ENCODE measurements around the gene SLIT3.

Gene SLIT3

GRCh38 chr5:169011451-169011850, 289.5 kb downstream of the SLIT3 start:
- no peak for DNase-seq
- TF ChIP-seq GATA1 (IDR thresholded peaks at IDR 0.05; ENCODE audit: low read depth, low read length) (no peak), POLR2A (IDR thresholded peaks at IDR 0.05; ENCODE audit: low read length) (no peak)

- no peak for TF ChIP-seq POLR2A (IDR thresholded peaks at IDR 0.05; ENCODE audit: low read length)
- no peak for TF ChIP-seq GATA1 (IDR thresholded peaks at IDR 0.05; ENCODE audit: low read depth, low read length)
- DNase-seq: no peak
Measured at GRCh38 chr5:169011009-169011408, 289.9 kb downstream of the SLIT3 start.

DNA sequence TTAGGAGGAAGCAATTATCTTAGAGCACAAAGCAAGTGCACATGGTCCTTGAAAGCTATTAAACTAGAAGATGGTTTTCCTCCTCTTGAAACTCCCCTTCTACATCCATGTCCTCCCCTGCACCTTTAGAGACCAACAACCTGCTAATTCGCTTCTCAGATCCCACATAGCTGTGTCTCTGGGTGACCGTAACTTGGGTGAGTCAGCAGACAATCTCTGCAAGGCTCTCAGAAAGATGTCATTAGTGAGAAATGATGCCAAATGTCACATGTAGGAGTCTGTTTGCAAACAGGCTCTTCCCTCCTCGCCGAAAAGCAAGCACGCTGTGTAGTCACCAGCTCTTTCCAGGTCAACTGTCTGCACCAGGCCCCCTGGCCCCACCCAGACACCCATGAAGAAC, 291.8 kb downstream of the SLIT3 start:
- TF ChIP-seq POLR2A (IDR thresholded peaks at IDR 0.05; ENCODE audit: low read length) (no peak), GATA1 (IDR thresholded peaks at IDR 0.05; ENCODE audit: low read depth, low read length) (no peak)
- DNase-seq: no peak

- DNase-seq: no peak
- TF ChIP-seq POLR2A (IDR thresholded peaks at IDR 0.05; ENCODE audit: low read length) (no peak), GATA1 (IDR thresholded peaks at IDR 0.05; ENCODE audit: low read depth, low read length) (no peak)
Measured at GRCh38 chr5:169006842-169007790, 293.8 kb downstream of the SLIT3 start.

DNA sequence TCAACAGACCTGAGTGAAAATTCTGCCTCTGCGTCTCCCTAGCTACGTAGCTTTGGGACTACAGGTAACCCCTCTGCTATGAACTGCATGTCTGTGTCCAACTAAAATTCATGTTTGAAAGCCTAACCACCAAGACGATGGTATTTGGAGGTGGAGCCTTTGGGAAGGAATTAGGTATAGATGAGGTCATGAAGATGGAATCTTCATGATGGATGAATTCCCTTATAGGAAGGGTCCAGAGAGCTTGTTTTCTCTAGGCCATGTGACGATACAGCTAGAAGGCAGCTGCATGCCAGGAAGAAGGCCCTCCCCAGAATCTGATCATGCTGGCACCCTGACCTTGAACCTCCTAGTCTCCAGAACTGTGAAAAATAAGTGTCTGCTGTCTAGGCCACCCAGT, 296.4 kb downstream of the SLIT3 start:
- TF ChIP-seq POLR2A (IDR thresholded peaks at IDR 0.05; ENCODE audit: low read length) (no peak), GATA1 (IDR thresholded peaks at IDR 0.05; ENCODE audit: low read depth, low read length) (no peak)
- no peak for DNase-seq

DNA sequence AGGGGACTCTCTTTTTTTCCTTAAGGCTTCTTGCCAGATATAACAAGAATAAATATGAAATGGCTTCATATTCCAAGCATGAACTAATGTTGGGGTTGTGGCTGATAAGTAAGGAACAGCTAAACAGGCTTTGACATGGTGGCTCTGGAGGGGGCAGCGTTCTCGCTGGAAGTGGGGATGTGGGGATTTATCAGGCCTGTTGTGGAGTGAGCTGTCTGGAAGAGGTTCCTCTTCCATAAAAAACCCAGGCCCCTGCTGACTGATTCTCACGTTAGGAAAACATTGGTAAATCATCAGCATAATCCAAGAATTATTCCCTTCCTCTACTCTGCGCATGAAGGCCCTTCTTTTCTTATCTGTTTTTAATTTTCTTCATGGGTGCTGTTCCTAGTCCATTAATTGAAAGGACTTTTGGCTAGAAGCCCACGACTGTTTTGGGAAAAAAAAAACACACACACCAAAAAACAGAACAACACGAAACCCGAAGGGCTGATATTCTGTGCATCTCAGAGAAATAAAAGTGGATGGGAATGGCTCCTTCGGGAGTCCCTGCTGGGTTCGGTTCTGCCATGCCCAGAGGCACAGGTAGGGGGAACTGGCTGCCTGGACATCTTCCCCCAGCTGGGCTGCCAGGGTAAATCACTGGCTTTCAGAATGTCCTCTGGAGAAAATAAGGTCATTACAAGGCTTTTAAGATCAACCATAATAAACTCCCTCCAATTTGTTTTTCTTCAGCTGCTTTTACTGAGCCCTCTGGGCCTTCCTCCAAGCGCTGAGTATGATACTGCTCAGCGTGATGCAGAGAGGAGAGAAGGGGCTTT, 297.0 kb downstream of the SLIT3 start:
- DNase-seq: no peak
- TF ChIP-seq GATA1 (IDR thresholded peaks at IDR 0.05; ENCODE audit: low read depth, low read length): no peak
- TF ChIP-seq POLR2A (IDR thresholded peaks at IDR 0.05; ENCODE audit: low read length): no peak

- TF ChIP-seq POLR2A (IDR thresholded peaks at IDR 0.05; ENCODE audit: low read length) (no peak), GATA1 (IDR thresholded peaks at IDR 0.05; ENCODE audit: low read depth, low read length) (no peak)
- DNase-seq: no peak
Measured at GRCh38 chr5:169002953-169003555, 297.9 kb downstream of the SLIT3 start.

- no peak for DNase-seq
- TF ChIP-seq POLR2A (IDR thresholded peaks at IDR 0.05; ENCODE audit: low read length) (no peak), GATA1 (IDR thresholded peaks at IDR 0.05; ENCODE audit: low read depth, low read length) (no peak)
Measured at GRCh38 chr5:169001394-169001793, 299.5 kb downstream of the SLIT3 start.

GRCh38 chr5:168995024-168995423, 305.9 kb downstream of the SLIT3 start:
- no peak for DNase-seq
- no peak for TF ChIP-seq POLR2A (IDR thresholded peaks at IDR 0.05; ENCODE audit: low read length)
- TF ChIP-seq GATA1 (IDR thresholded peaks at IDR 0.05; ENCODE audit: low read depth, low read length): no peak

- no peak for TF ChIP-seq POLR2A (IDR thresholded peaks at IDR 0.05; ENCODE audit: low read length)
- no peak for TF ChIP-seq GATA1 (IDR thresholded peaks at IDR 0.05; ENCODE audit: low read depth, low read length)
- DNase-seq: no peak
Measured at GRCh38 chr5:168992687-168993086, 308.3 kb downstream of the SLIT3 start.

- TF ChIP-seq POLR2A (IDR thresholded peaks at IDR 0.05; ENCODE audit: low read length): no peak
- no peak for TF ChIP-seq GATA1 (IDR thresholded peaks at IDR 0.05; ENCODE audit: low read depth, low read length)
- DNase-seq: no peak
Measured at GRCh38 chr5:168992016-168992415, 308.9 kb downstream of the SLIT3 start.

DNA sequence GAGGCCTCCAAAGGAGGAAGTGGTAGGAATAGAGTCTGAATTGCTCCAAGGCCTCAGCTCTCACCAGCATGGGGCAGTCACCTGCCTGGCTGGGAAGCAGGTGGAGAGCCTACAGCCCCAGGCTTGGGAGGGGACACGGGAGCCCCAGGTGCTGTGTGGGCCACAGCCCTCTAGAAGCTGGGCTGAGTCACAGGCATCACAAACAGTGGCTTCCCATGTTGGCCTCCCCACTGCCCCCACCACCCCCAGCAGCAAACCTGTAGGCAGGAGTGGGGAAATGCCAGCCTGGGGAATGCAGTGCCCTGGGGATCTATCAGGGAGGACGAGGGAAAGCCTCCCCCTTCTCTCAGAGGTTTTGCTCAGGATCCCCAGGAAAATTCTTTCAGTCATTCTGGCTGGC, 309.6 kb downstream of the SLIT3 start:
- no peak for DNase-seq
- TF ChIP-seq POLR2A (IDR thresholded peaks at IDR 0.05; ENCODE audit: low read length) (no peak), GATA1 (IDR thresholded peaks at IDR 0.05; ENCODE audit: low read depth, low read length) (no peak)

GRCh38 chr5:168990679-168991078, 310.3 kb downstream of the SLIT3 start:
- no peak for DNase-seq
- no peak for TF ChIP-seq POLR2A (IDR thresholded peaks at IDR 0.05; ENCODE audit: low read length)
- TF ChIP-seq GATA1 (IDR thresholded peaks at IDR 0.05; ENCODE audit: low read depth, low read length): no peak

Measured in erythroblast (primary cell).